HEK293T (cell line): Measurements from ENCODE around the gene PEX5.

ENCODE experiments used
- CTCF ChIA-PET: fragments of 350-600 bp; formaldehyde crosslinking; extraction: SDS; loops from one replicate; lab custom pipeline; 2021; ENCODE audit warnings: antibody characterized with exemption, inconsistent platforms; lab: Yijun Ruan, JAX
- POLR2A ChIA-PET: fragments of 350-600 bp; formaldehyde crosslinking; extraction: SDS; loops from one replicate; lab custom pipeline; 2020; ENCODE audit warnings: antibody characterized with exemption, inconsistent platforms; lab: Yijun Ruan, JAX
- DNase-seq: peaks from one replicate; pipeline ENCODE4 v3.0.0; 2012; ENCODE audit warnings: mixed read lengths; ENCODE audit errors: extremely low spot score
- ARNT ChIP-seq: fragments of 450-650 bp; IDR thresholded peaks from 2 replicates; pipeline ENCODE4 v1.6.1; 2017; ENCODE audit warnings: mild to moderate bottlenecking
- BHLHE40 ChIP-seq: fragments of 450-650 bp; IDR thresholded peaks from 2 replicates; pipeline ENCODE4 v1.6.1; 2016; ENCODE audit warnings: mild to moderate bottlenecking, moderate library complexity, borderline replicate concordance
- CTBP1 ChIP-seq: fragments of 450-650 bp; IDR thresholded peaks from 2 replicates; pipeline ENCODE4 v1.6.1; 2016; ENCODE audit warnings: borderline replicate concordance
- ELF4 ChIP-seq: fragments of 450-650 bp; IDR thresholded peaks from 2 replicates; pipeline ENCODE4 v1.6.1; 2017; ENCODE audit warnings: antibody characterized with exemption
- FOXA1 ChIP-seq: fragments of 450-650 bp; IDR thresholded peaks from 2 replicates; pipeline ENCODE4 v1.6.1; 2016; ENCODE audit warnings: mild to moderate bottlenecking
- FOXK2 ChIP-seq: fragments of 450-650 bp; IDR thresholded peaks from 2 replicates; pipeline ENCODE4 v1.6.1; 2016; ENCODE audit warnings: mild to moderate bottlenecking
- FOXM1 ChIP-seq: fragments of 450-650 bp; IDR thresholded peaks from 2 replicates; pipeline ENCODE4 v1.6.1; 2017; ENCODE audit warnings: mild to moderate bottlenecking, borderline replicate concordance
- HDGF ChIP-seq: fragments of 450-650 bp; IDR thresholded peaks from 2 replicates; pipeline ENCODE4 v1.6.1; 2017; ENCODE audit warnings: antibody characterized with exemption, borderline replicate concordance
- L3MBTL2 ChIP-seq: fragments of 450-650 bp; conservative IDR thresholded peaks from 2 replicates; pipeline ENCODE4 v1.6.1; 2016; ENCODE audit warnings: mild to moderate bottlenecking
- LEF1 ChIP-seq: fragments of 450-650 bp; IDR thresholded peaks from 2 replicates; pipeline ENCODE4 v1.6.1; 2017; ENCODE audit warnings: mild to moderate bottlenecking, borderline replicate concordance
- NFRKB ChIP-seq: fragments of 450-650 bp; IDR thresholded peaks from 2 replicates; pipeline ENCODE4 v1.6.1; 2016; ENCODE audit warnings: mild to moderate bottlenecking, moderate library complexity
- PKNOX1 ChIP-seq: fragments of 450-650 bp; IDR thresholded peaks from 2 replicates; pipeline ENCODE4 v1.6.1; 2016
- SP1 ChIP-seq: fragments of 450-650 bp; IDR thresholded peaks from 2 replicates; pipeline ENCODE4 v1.6.1; 2017
- SUZ12 ChIP-seq: fragments of 450-650 bp; IDR thresholded peaks from 2 replicates; pipeline ENCODE4 v1.6.1; 2016; ENCODE audit warnings: mild to moderate bottlenecking
- TARDBP ChIP-seq: fragments of 450-650 bp; IDR thresholded peaks from 2 replicates; pipeline ENCODE4 v1.6.1; 2016
- ZNF384 ChIP-seq: fragments of 450-650 bp; IDR thresholded peaks from 2 replicates; pipeline ENCODE4 v1.6.1; 2016

The PEX5 gene

GRCh38 chr12:7205091-7205490 is 15.6 kb downstream of the PEX5 start:
- no peak for TF ChIP-seq FOXM1
- TF ChIP-seq HDGF = no peak
- no peak for TF ChIP-seq L3MBTL2
- no peak for TF ChIP-seq FOXK2
- no peak for TF ChIP-seq CTBP1
- no peak for TF ChIP-seq SP1
- TF ChIP-seq PKNOX1 = no peak
- no peak for TF ChIP-seq ZNF384
- no peak for TF ChIP-seq ELF4
- TF ChIP-seq LEF1 = no peak
- TF ChIP-seq TARDBP = no peak
- no peak for TF ChIP-seq NFRKB
- TF ChIP-seq BHLHE40 = no peak
- no peak for TF ChIP-seq SUZ12
- TF ChIP-seq ARNT = no peak
- TF ChIP-seq FOXA1 = no peak
- ChIA-PET POLR2A (no interaction called here), CTCF (interaction anchor here (1.1 kb wide), 1 partner anchor 438 kb away, joined by 3 read pairs; no protein-coding TSS in a partner anchor)
- DNase-seq = no peak

- ChIA-PET POLR2A (no interaction called here), CTCF (no interaction called here)
- TF ChIP-seq SUZ12 = no peak
- no peak for TF ChIP-seq TARDBP
- TF ChIP-seq ELF4 = no peak
- TF ChIP-seq LEF1 = no peak
- no peak for TF ChIP-seq ZNF384
- TF ChIP-seq FOXA1 = no peak
- TF ChIP-seq FOXM1 = no peak
- no peak for TF ChIP-seq HDGF
- TF ChIP-seq NFRKB = no peak
- no peak for TF ChIP-seq SP1
- TF ChIP-seq BHLHE40 = no peak
- no peak for TF ChIP-seq FOXK2
- TF ChIP-seq L3MBTL2 = no peak
- TF ChIP-seq ARNT = no peak
- TF ChIP-seq CTBP1 = no peak
- no peak for TF ChIP-seq PKNOX1
- no peak for DNase-seq
Observed at GRCh38 chr12:7206691-7207090, 17.2 kb downstream of the PEX5 start.

- ChIA-PET POLR2A (no interaction called here), CTCF (interaction anchor here (0.7 kb wide), 1 partner anchor 10 kb away, joined by 3 read pairs; no protein-coding TSS in a partner anchor)
- no peak for DNase-seq
- TF ChIP-seq NFRKB (no peak), BHLHE40 (no peak), ZNF384 (no peak), LEF1 (no peak)
Observed at GRCh38 chr12:7207866-7208625, 18.6 kb downstream of the PEX5 start.

GRCh38 chr12:7209958-7210357 is 20.5 kb downstream of the PEX5 start:
- TF ChIP-seq ZNF384 (no peak), SP1 (no peak), L3MBTL2 (no peak), ARNT (no peak), BHLHE40 (no peak), CTBP1 (no peak), NFRKB (no peak), FOXA1 (no peak), ELF4 (no peak), PKNOX1 (no peak), FOXM1 (no peak), LEF1 (no peak), TARDBP (no peak), HDGF (no peak), SUZ12 (no peak), FOXK2 (no peak)
- no peak for DNase-seq
- POLR2A ChIA-PET = interaction anchor here (1.1 kb wide), 2 partner anchors 14 to 20 kb away, joined by 3 read pairs; partner anchors contain the start of gene PEX5
- CTCF ChIA-PET = no interaction called here

GRCh38 chr12:7210642-7211151 is 21.2 kb downstream of the PEX5 start:
- no peak for TF ChIP-seq FOXK2
- no peak for TF ChIP-seq L3MBTL2
- TF ChIP-seq BHLHE40 = no peak
- TF ChIP-seq CTBP1 = no peak
- no peak for TF ChIP-seq ARNT
- no peak for TF ChIP-seq PKNOX1
- no peak for TF ChIP-seq SP1
- TF ChIP-seq FOXM1 = no peak
- TF ChIP-seq NFRKB = no peak
- no peak for TF ChIP-seq SUZ12
- TF ChIP-seq ZNF384 = no peak
- POLR2A ChIA-PET = interaction anchor here (1.1 kb wide), 1 partner anchor 15 kb away, joined by 3 read pairs; no protein-coding TSS in a partner anchor
- DNase-seq = no peak

More at GRCh38 chr12:7210642-7211151, 21.2 kb downstream of the PEX5 start:
- CTCF ChIA-PET = no interaction called here
